Sigmoid colon (tissue), 4 donors: ENCODE data around the gene AAMP.
A peak's percentile ranks its signal among the peaks of the same experiment; 100 is the strongest.

Experiments
- CTCF ChIP-seq, 4 experiments: fragments of 450-650 bp in 3 of 4; fragments of 200-600 bp in 1 of 4; IDR thresholded peaks; one replicate each; pipeline ENCODE4 v1.5.1; 2016 to 2019; ENCODE audit warnings: antibody characterized with exemption in 4 of 4, mild to moderate bottlenecking in 3 of 4, moderate library complexity in 2 of 4
- POLR2A ChIP-seq, 2 donors: fragments of 450-650 bp; IDR thresholded peaks; one replicate each; pipeline ENCODE4 v1.6.1; 2016; ENCODE audit warnings: antibody characterized with exemption in 2 of 2, mild to moderate bottlenecking in 2 of 2, moderate library complexity in 2 of 2
- POLR2AphosphoS5 ChIP-seq, 4 donors: sonication (generic); formaldehyde crosslinking; IDR thresholded peaks; one replicate each; pipeline ENCODE4 v1.6.1; 2017; ENCODE audit warnings: antibody characterized with exemption in 4 of 4

- peak; percentile 88 to 92 for TF ChIP-seq POLR2A (IDR thresholded peaks at IDR 0.05)
- peak; percentile 91 to 97 (median 96) for TF ChIP-seq POLR2AphosphoS5 (IDR thresholded peaks at IDR 0.05)
- TF ChIP-seq CTCF (IDR thresholded peaks at IDR 0.05): peak in 3 of 4 experiments; percentile 23 to 54 (median 43)
These were observed 53.1 kb downstream of the AAMP start, which contains the start of gene ARPC2 for GRCh38 chr2:218216674-218217359.
